Fibroblast of pulmonary artery (primary cell): Measurements from ENCODE around the gene MEP1B.
"Not testable (repeated sequence)": the region's sequence is repeated elsewhere in the genome, so short reads cannot be mapped to it uniquely, and the experiment has no call there.

Source experiments
- DNase-seq: peaks from one replicate; pipeline ENCODE4 v3.0.0-alpha.2; 2010; ENCODE audit warnings: low read depth
- H3K4me3 ChIP-seq: replicated peaks from 2 replicates; pipeline ENCODE4 v1.5.1; 2011; ENCODE audit warnings: low read depth, mild to moderate bottlenecking, control low read depth, low read length, moderate library complexity
- TF ChIP-seq, protein P1 (sequence below): IDR thresholded peaks from 2 replicates; pipeline ENCODE4 v1.5.1; 2011; ENCODE audit warnings: mild to moderate bottlenecking, control low read depth, low read length, inconsistent platforms; ENCODE audit errors: missing control alignments

Gene MEP1B

DNA sequence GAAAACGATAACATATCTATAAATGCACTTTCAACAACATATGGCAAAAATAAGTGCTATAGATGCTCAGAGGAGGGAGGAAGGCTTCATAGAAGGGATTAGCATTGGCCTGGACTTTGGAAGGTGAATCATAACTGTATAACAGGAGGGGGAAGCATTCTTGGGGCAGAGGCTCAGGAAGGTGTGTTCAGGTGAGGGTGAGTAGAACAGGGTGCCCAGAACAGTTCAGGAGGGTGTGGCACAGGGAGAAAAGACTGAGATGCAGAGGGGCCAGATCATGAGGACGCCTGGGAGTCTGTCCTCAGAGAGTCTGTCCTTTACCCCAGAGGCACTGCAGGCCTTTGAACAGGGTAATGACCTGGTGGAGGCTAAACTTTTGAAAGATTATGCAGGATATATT, 29.3 kb upstream of the MEP1B start:
- no peak overlapping the region for H3K4me3 ChIP-seq
- TF ChIP-seq, protein P1, sequence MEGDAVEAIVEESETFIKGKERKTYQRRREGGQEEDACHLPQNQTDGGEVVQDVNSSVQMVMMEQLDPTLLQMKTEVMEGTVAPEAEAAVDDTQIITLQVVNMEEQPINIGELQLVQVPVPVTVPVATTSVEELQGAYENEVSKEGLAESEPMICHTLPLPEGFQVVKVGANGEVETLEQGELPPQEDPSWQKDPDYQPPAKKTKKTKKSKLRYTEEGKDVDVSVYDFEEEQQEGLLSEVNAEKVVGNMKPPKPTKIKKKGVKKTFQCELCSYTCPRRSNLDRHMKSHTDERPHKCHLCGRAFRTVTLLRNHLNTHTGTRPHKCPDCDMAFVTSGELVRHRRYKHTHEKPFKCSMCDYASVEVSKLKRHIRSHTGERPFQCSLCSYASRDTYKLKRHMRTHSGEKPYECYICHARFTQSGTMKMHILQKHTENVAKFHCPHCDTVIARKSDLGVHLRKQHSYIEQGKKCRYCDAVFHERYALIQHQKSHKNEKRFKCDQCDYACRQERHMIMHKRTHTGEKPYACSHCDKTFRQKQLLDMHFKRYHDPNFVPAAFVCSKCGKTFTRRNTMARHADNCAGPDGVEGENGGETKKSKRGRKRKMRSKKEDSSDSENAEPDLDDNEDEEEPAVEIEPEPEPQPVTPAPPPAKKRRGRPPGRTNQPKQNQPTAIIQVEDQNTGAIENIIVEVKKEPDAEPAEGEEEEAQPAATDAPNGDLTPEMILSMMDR: no peak
- no peak for DNase-seq

DNA sequence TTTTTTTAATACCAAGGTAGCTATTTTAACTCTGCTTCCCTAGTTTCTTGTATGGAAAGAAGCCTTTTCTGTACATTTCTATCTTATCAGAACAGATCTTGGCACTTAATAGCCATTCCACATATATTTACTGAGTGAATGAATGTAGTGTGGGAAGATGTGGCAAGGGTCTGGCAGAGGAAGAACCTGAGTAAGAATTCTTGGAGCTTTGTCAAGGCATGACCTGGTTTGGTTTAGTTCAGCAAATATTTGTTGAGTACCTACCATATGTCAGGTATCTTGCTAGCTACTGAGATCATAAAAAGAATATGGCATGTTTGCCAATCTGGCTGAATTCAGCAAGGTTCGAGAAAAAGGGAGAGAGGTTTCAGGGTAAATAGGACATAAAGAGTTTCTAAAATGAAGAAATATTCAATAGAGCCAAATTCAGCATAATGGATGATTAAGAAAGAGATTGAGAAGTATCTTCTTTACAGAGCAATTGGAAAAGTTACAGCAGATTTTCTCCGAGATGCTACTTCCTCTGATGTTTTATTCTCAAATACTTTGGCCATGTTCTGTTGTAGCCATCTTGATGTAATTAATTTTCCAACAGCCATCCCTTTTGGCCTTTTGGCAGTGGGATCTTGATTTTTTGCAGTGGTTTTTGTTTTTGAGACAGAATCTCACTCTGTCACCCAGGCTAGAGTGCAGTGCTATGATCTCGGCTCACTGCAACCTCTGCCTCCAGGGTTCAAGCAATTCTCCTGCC, 21.7 kb upstream of the MEP1B start:
- TF ChIP-seq, protein P1: no peak
- H3K4me3 ChIP-seq: no peak overlapping the region
- DNase-seq: no peak

DNA sequence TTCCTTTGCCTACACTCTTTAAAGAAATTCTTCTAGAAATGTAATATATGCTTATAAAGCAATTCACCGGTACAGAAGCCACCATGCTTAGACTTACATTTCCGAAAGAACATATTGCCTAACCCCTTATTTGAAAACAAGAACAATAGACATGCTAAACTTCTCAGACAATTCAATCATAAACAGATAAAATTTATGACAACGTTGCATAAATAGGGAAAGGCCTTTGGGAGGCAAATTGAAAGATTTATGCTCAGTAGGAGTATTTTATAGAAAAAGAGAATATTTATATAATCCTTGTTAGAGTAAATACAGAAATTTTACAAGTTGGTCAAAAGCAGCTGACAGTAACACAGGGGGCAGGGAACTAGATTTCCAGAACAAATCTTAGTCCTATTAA, 16.2 kb upstream of the MEP1B start:
- no peak for DNase-seq
- TF ChIP-seq, protein P1: no peak
- H3K4me3 ChIP-seq: no peak overlapping the region

DNA sequence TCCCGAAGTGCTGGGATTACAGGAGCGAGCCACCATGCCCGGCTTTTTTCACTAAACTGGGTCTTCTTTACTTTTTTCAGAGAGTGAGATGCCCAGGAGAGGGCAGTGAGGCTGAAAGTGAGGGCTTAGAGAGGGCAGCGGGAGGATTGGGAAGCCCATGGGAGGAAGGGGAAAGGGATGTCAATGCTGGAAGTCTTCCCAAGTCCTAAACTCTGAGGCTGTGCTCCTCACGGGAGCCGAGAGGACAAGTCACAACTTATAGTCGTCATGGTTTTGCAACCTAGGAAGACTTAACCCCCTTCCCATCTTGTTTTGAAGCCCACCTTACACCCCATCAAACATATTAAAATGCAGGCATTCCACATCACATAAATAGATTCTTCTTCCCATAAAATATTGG, 15.1 kb upstream of the MEP1B start:
- H3K4me3 ChIP-seq: no peak overlapping the region
- TF ChIP-seq, protein P1: no peak
- DNase-seq: no peak

DNA sequence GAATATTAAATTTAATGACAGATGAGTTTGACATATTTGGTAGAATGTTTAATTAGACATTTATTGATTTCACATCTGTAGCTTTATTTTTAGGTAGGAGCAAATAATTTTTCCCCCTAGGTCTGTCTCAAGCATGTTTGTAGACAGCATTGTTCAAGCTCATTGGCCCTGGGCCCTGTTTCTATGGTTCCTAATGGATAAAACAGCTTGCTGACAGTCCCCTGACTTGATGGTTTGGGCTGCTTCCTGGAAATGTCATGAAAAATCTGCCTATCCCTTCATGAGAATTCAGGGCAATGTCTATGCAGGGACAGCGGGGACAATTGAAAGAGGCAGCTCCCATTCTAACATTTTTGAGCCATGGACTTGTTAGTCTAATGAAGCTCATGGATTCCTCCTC, 14.6 kb upstream of the MEP1B start:
- no peak for DNase-seq
- TF ChIP-seq, protein P1: no peak
- no peak overlapping the region for H3K4me3 ChIP-seq

DNA sequence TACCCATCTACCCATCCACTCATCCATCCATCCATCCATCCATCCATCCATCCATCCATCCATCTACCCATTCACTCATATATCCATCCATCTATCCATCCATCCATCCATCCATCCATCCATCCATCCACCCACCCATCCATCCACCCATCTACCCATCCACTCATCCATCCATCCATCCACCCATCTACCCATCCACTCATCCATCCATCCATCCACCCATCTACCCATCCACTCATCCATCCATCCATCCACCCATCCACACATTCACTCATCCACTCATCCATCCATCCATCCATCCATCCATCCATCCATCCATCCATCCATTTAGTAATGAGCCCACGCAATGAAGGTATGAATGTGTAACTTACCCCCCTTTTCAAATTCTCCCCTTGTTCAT, 13.1 kb upstream of the MEP1B start:
- DNase-seq, H3K4me3 ChIP-seq: not testable (repeated sequence)

DNA sequence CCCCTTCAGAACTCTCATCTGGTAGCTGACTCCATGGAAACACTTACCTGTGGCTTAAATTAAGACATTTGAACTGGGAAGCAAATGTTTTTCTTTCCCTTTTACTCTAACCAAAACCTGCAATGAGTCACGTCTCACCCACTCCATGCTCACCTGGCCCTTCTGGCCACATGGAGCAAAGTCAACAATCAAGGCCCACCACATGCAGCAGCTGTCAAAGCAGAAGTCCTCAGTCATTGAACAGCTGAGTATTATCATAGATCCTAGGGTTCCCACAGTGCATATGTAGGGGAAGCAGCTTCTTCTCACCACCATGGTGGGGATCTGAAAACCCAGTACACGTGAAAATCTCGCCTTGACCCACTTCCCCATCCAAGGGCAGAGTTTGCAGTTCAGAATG, 12.3 kb upstream of the MEP1B start:
- H3K4me3 ChIP-seq: no peak overlapping the region
- TF ChIP-seq, protein P1: no peak
- DNase-seq: no peak

DNA sequence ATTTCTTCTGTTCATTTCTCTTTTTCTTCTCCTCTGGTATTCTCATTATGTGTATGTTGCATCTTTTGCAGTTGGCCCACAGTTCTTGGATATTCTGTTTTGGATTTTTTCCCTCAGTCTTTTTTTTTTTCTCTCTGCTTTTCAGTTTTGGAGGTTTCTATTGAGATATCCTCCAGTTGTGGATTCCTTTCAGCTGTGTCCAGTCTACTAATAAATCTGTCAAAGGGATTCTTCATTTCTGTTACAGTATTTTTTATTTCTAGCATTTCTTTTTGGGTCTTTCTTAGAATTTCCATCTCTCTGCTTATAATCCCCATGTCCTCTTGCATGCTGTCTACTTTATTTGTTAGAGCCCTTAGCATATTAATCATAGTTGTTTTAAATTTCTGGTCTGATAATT, 6.3 kb upstream of the MEP1B start:
- no peak for DNase-seq
- H3K4me3 ChIP-seq: no peak overlapping the region
- TF ChIP-seq, protein P1: no peak
